CD4-positive, alpha-beta memory T cell (primary cell): ENCODE data around the gene SLC25A42. TPM values are rescaled to one million over a fixed set of nuclear protein-coding genes. Genes with fewer than 3 reads are reported as not detected.
"Not testable (repeated sequence)": the region's sequence is repeated elsewhere in the genome, so short reads cannot be mapped to it uniquely, and the experiment has no call there.

ENCODE experiments used
- CTCF ChIA-PET: fragments of 350-600 bp; sonication (Branson Sonifier 250); formaldehyde crosslinking; loops from one replicate; lab custom pipeline; 2021; ENCODE audit warnings: inconsistent platforms; ENCODE audit not compliant: partially characterized antibody; lab: Charles Lee
- POLR2A ChIA-PET: fragments of 350-600 bp; sonication (Branson Sonifier 250); formaldehyde crosslinking; loops from one replicate; lab custom pipeline; 2021; ENCODE audit not compliant: partially characterized antibody; lab: Charles Lee
- DNase-seq, 5 donors: peaks; one replicate each; pipeline versions ENCODE4 v3.0.0 to v3.0.0-alpha.2; 2020 to 2022; ENCODE audit warnings: mixed read lengths in 1 of 5
- H3K27ac ChIP-seq: one replicate; pipeline ENCODE4 v1.7.0; 2013; ENCODE audit warnings: low read depth, low read length
- H3K27me3 ChIP-seq: 2 replicates; pipeline ENCODE4 v1.7.0; 2013; ENCODE audit warnings: mild to moderate bottlenecking, low read length, moderate library complexity; ENCODE audit not compliant: insufficient read depth
- H3K36me3 ChIP-seq: 2 replicates; pipeline ENCODE4 v1.7.0; 2013; ENCODE audit warnings: mild to moderate bottlenecking, low read length, moderate library complexity; ENCODE audit not compliant: insufficient read depth
- H3K4me1 ChIP-seq: 2 replicates; pipeline ENCODE4 v1.7.0; 2013; ENCODE audit warnings: mild to moderate bottlenecking, low read length, moderate library complexity; ENCODE audit not compliant: insufficient read depth
- H3K4me3 ChIP-seq, 2 donors: one replicate each; pipeline ENCODE4 v1.7.0; 2013; ENCODE audit warnings: low read length in 2 of 2, mild to moderate bottlenecking in 1 of 2
- H3K9me3 ChIP-seq, 2 donors: one replicate each; pipeline ENCODE4 v1.7.0; 2013; ENCODE audit warnings: low read length in 2 of 2, control low read depth in 1 of 2; ENCODE audit not compliant: control insufficient read depth in 1 of 2
- H3K27ac Mint-ChIP-seq, 7 donors: one replicate each; pipeline ENCODE4 v1.8.0; 2020 to 2021; ENCODE audit warnings: mixed read lengths in 7 of 7, mild to moderate bottlenecking in 6 of 7, inconsistent platforms in 3 of 7, moderate library complexity in 3 of 7
- H3K27me3 Mint-ChIP-seq, 2 donors: one replicate each; pipeline ENCODE4 v1.8.0; 2020 to 2021; ENCODE audit warnings: mixed read lengths in 2 of 2
- H3K36me3 Mint-ChIP-seq, 2 donors: one replicate each; pipeline ENCODE4 v1.8.0; 2020 to 2021; ENCODE audit warnings: mixed read lengths in 2 of 2, inconsistent platforms in 1 of 2, mild to moderate bottlenecking in 1 of 2
- H3K4me1 Mint-ChIP-seq, 4 donors: one replicate each; pipeline ENCODE4 v1.8.0; 2020 to 2021; ENCODE audit warnings: mixed read lengths in 4 of 4, mild to moderate bottlenecking in 1 of 4
- H3K4me3 Mint-ChIP-seq, 8 donors: one replicate each; pipeline ENCODE4 v1.8.0; 2020 to 2021; ENCODE audit warnings: mixed read lengths in 8 of 8, mild to moderate bottlenecking in 7 of 8, moderate library complexity in 6 of 8, inconsistent platforms in 3 of 8
- H3K9me3 Mint-ChIP-seq, 8 donors: one replicate each; pipeline ENCODE4 v1.8.0; 2020 to 2021; ENCODE audit warnings: mixed read lengths in 8 of 8, mild to moderate bottlenecking in 5 of 8, inconsistent platforms in 3 of 8, moderate library complexity in 1 of 8
- intact Hi-C: fragments of 100-400 bp; cut with micrococcal nuclease; formaldehyde crosslinking; loops from one replicate; pipeline ENCODE4 v1.15.1; 2023
- polyA plus RNA-seq, 2 donors: library from polyadenylated mRNA; unstranded; fragments of 300-500 nt; fragmentation: Illumina TruSeq; gene quantifications; one replicate each; pipeline ENCODE4 v1.2.3, GENCODE V29; 2021
- total RNA-seq, 2 experiments: library from RNA; stranded (reverse); gene quantifications; one replicate each; pipeline ENCODE4 v1.2.3, GENCODE V29; 2021

SLC25A42 gene
- total and polyA plus RNA-seq, 4 experiments from 2014 or later, result 11.3 to 31.6 (median 21.0) TPM

DNA sequence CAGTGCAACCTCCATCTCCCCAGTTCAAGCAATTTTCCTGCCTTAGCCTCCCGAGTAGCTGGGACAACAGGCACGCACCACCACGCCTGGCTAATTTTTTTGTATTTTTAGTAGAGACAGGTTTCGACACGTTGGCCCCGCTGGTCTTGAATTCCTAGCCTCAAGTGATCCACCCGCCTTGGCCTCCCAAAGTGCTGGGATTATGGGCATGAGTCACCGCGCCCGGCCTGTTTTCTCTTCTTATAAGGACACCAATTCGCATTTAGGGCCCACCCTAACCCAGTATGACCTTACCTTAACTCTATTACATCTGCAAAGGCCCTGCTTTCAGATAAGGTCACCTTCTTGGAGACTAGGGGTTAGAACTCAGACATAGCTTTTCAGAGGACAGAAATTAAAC, 39.4 kb downstream of the SLC25A42 start:
- Mint-ChIP-seq H3K27me3 (no peaks in the 10 kb centered on the region), H3K36me3 (peaks cover 11 to 12% of the 10 kb centered on the region in 2 donors), H3K4me3 (no peak overlapping the region), H3K4me1 (no peaks in the 10 kb centered on the region), H3K9me3 (no peaks in the 10 kb centered on the region), H3K27ac (no peak overlapping the region)
- no peaks in the 10 kb centered on the region for H3K27me3 ChIP-seq
- ChIA-PET POLR2A (no interaction called here), CTCF (no interaction called here)
- no peak overlapping the region for H3K27ac ChIP-seq
- no peak overlapping the region for H3K4me3 ChIP-seq
- no peak for DNase-seq
- H3K9me3 ChIP-seq, result no peaks in the 10 kb centered on the region
- intact Hi-C loops, result no loop called here
- H3K4me1 ChIP-seq, result no peaks in the 10 kb centered on the region
- peaks cover 11% of the 10 kb centered on the region for H3K36me3 ChIP-seq

GRCh38 chr19:19105365-19106055, 41.7 kb downstream of the SLC25A42 start:
- Histone ChIP-seq H3K9me3 (no peaks in the 10 kb centered on the region), H3K27me3 (no peaks in the 10 kb centered on the region), H3K4me1 (no peaks in the 10 kb centered on the region), H3K27ac (no peak overlapping the region), H3K36me3 (peaks cover 8% of the 10 kb centered on the region), H3K4me3 (no peak overlapping the region)
- Mint-ChIP-seq H3K27me3 (no peaks in the 10 kb centered on the region), H3K9me3 (no peaks in the 10 kb centered on the region), H3K27ac (no peak overlapping the region), H3K4me3 (no peak overlapping the region), H3K4me1 (peaks cover 0 to 5% (median 3%) of the 10 kb centered on the region in 4 donors), H3K36me3 (peaks cover 8 to 14% of the 10 kb centered on the region in 2 donors)
- intact Hi-C loops, result no loop called here
- ChIA-PET CTCF (interaction anchor here (1.3 kb wide), 1 partner anchor 11 kb away, joined by 3 read pairs; no protein-coding TSS in a partner anchor), POLR2A (no interaction called here)
- DNase-seq, result no peak

- no peak overlapping the region for H3K27ac ChIP-seq
- H3K9me3 ChIP-seq, result no peaks in the 10 kb centered on the region
- H3K4me1 Mint-ChIP-seq, result peaks cover 2 to 8% (median 4%) of the 10 kb centered on the region in 4 donors
- no peak overlapping the region for H3K27ac Mint-ChIP-seq
- no peak for DNase-seq
- CTCF ChIA-PET, result interaction anchor here (1.9 kb wide), 1 partner anchor 10 kb away, joined by 5 read pairs; no protein-coding TSS in a partner anchor
- no peaks in the 10 kb centered on the region for H3K9me3 Mint-ChIP-seq
- H3K36me3 ChIP-seq, result peaks cover 3% of the 10 kb centered on the region
- no peaks in the 10 kb centered on the region for H3K4me1 ChIP-seq
- peaks cover 6 to 11% of the 10 kb centered on the region in 2 donors for H3K36me3 Mint-ChIP-seq
- H3K27me3 Mint-ChIP-seq, result no peaks in the 10 kb centered on the region
- intact Hi-C loops, result no loop called here
- POLR2A ChIA-PET, result no interaction called here
- no peak overlapping the region for H3K4me3 ChIP-seq
- H3K4me3 Mint-ChIP-seq, result no peak overlapping the region
- no peaks in the 10 kb centered on the region for H3K27me3 ChIP-seq
These were observed 42.3 kb downstream of the SLC25A42 start for GRCh38 chr19:19106056-19106551.

DNA sequence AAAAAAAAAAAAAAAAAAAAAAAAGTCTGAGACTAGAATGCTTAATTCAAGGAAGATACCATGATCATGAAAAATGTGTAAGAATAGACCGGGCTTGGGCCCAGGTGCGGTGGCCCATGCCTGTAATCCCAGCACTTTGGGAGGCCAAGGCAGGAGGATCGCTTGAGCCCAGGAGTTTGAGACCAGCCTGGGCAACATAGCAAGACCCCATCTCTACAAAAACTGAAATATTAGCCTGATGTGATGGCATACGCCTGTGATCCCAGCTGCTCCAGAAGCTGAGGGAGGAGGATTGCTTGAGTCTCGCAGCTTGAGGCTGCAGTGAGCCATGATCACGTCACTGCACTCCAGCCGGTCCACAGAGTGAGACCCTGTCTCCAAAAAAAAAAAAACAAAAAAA, 43.1 kb downstream of the SLC25A42 start:
- POLR2A ChIA-PET, DNase-seq, H3K27ac ChIP-seq, H3K9me3 Mint-ChIP-seq, H3K4me3 ChIP-seq, intact Hi-C loops, H3K4me1 ChIP-seq, H3K27me3 Mint-ChIP-seq, H3K9me3 ChIP-seq, H3K27ac Mint-ChIP-seq, H3K4me1 Mint-ChIP-seq, H3K36me3 ChIP-seq, H3K27me3 ChIP-seq, H3K4me3 Mint-ChIP-seq: not testable (repeated sequence)
- CTCF ChIA-PET, result interaction anchor here (1.9 kb wide), 1 partner anchor 9 kb away, joined by 5 read pairs; no protein-coding TSS in a partner anchor
- H3K36me3 Mint-ChIP-seq, result peaks cover 6 to 11% of the 10 kb centered on the region in 2 donors

DNA sequence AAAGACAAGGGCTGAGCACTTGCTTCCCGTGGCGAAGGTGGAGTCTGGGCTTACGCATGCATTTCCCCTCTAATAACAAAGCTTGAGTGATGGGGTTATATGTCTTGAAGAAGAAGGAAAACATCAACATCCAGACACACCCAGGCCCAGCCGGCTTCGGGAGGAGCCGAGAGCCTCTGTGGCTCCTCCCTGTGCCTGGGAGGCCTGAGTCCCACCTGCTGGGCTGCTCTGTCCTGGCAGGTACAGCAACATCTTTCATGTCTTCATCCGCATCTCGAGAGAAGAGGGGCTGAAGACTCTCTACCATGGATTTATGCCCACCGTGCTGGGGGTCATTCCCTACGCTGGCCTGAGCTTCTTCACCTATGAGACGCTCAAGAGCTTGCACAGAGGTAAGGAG, 43.9 kb downstream of the SLC25A42 start:
- Histone ChIP-seq H3K4me1 (no peaks in the 10 kb centered on the region), H3K36me3 (no peaks in the 10 kb centered on the region), H3K4me3 (no peak overlapping the region), H3K27me3 (no peaks in the 10 kb centered on the region), H3K9me3 (no peaks in the 10 kb centered on the region), H3K27ac (no peak overlapping the region)
- Mint-ChIP-seq H3K4me3 (no peak overlapping the region), H3K9me3 (no peaks in the 10 kb centered on the region), H3K27ac (peak overlapping the region in 2 of 7 donors; percentile 29 to 72), H3K4me1 (peaks cover 3 to 9% (median 5%) of the 10 kb centered on the region in 4 donors), H3K27me3 (no peaks in the 10 kb centered on the region), H3K36me3 (peaks cover 6 to 11% of the 10 kb centered on the region in 2 donors)
- CTCF ChIA-PET, result interaction anchor here (0.6 to 1.9 kb wide), 2 partner anchors 8 to 1613 kb away, joined by 3 to 5 read pairs; no protein-coding TSS in a partner anchor
- POLR2A ChIA-PET, result no interaction called here
- intact Hi-C loops, result no loop called here
- DNase-seq, result peak in 1 of 5 donors; percentile 11

- CTCF ChIA-PET, result no interaction called here
- Histone ChIP-seq H3K4me3 (no peak overlapping the region), H3K27ac (no peak overlapping the region), H3K4me1 (no peaks in the 10 kb centered on the region), H3K9me3 (no peaks in the 10 kb centered on the region), H3K36me3 (no peaks in the 10 kb centered on the region), H3K27me3 (no peaks in the 10 kb centered on the region)
- intact Hi-C loops, result no loop called here
- Mint-ChIP-seq H3K4me3 (no peak overlapping the region), H3K4me1 (peaks cover 5 to 9% (median 5%) of the 10 kb centered on the region in 4 donors), H3K36me3 (peaks cover 6 to 11% of the 10 kb centered on the region in 2 donors), H3K27ac (peak overlapping the region in 1 of 7 donors; percentile 77), H3K9me3 (no peaks in the 10 kb centered on the region), H3K27me3 (no peaks in the 10 kb centered on the region)
- no peak for DNase-seq
- POLR2A ChIA-PET, result no interaction called here
These were observed 45.8 kb downstream of the SLC25A42 start for GRCh38 chr19:19109601-19110000.

DNA sequence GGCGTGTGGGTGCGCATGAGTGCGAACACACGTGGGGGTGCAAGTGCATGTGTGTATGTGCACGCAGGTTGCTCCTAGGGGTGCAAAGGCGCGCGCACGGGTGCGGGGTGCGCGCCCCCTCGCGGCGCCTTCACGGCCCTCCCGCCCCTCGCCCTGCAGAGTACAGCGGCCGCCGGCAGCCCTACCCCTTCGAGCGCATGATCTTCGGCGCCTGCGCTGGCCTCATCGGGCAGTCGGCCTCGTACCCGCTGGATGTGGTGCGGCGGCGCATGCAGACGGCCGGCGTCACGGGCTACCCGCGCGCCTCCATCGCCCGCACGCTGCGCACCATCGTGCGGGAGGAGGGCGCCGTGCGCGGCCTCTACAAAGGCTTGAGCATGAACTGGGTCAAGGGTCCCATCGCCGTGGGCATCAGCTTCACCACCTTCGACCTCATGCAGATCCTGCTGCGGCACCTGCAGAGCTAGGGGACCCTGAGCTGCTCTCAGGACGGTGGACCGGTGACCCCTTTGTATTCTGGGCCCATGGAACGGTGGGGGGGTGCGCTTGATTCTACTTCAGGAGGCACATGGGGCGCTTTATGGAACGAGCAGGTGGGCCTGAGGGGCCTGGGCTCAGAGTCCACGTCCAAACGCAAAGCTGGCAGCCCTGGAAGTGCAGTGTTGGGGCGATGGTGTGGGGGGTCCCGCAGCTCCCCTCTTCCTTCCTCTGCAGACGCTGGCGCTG, 46.8 kb downstream of the SLC25A42 start:
- intact Hi-C loops, result loop anchor here (1.0 kb wide), 1 partner anchor 57 kb away; no protein-coding TSS in a partner anchor
- no peak overlapping the region for H3K27ac Mint-ChIP-seq
- no peak overlapping the region for H3K4me3 ChIP-seq

More for the DNA sequence above, 46.8 kb downstream of the SLC25A42 start:
- Mint-ChIP-seq H3K9me3 (no peaks in the 10 kb centered on the region), H3K4me1 (peaks cover 5 to 9% (median 5%) of the 10 kb centered on the region in 4 donors), H3K4me3 (no peak overlapping the region), H3K27me3 (no peaks in the 10 kb centered on the region), H3K36me3 (peaks cover 6 to 11% of the 10 kb centered on the region in 2 donors)
- DNase-seq, result peak in 2 of 5 donors; percentile 2 to 13
- Histone ChIP-seq H3K9me3 (no peaks in the 10 kb centered on the region), H3K4me1 (no peaks in the 10 kb centered on the region), H3K27me3 (no peaks in the 10 kb centered on the region), H3K36me3 (no peaks in the 10 kb centered on the region), H3K27ac (no peak overlapping the region)
- CTCF ChIA-PET, result interaction anchor here (0.8 to 1.3 kb wide), 2 partner anchors 56 to 58 kb away, joined by 6 read pairs; no protein-coding TSS in a partner anchor
- POLR2A ChIA-PET, result interaction anchor here (1.6 kb wide), 1 partner anchor 48 kb away, joined by 3 read pairs; no protein-coding TSS in a partner anchor
